Adrenal gland (tissue), 12 donors: ENCODE results near the gene MBNL3. TPM values are rescaled to one million over a fixed set of nuclear protein-coding genes. Genes with fewer than 3 reads are reported as not detected.

Experiments
- DNase-seq, 7 donors: peaks; one replicate each; pipeline ENCODE4 v3.0.0-alpha.2; 2019 to 2020
- H3K27ac ChIP-seq, 5 donors: fragments of 200-600 bp; sonication (generic) in 4 of 5; 1 replicate in 3 of 5; 2 replicates in 2 of 5; pipeline versions ENCODE4 v1.5.1 to v1.8.0; 2016 to 2020; ENCODE audit warnings: mild to moderate bottlenecking in 1 of 5
- H3K27me3 ChIP-seq: fragments of 200-600 bp; 2 replicates; pipeline ENCODE4 v1.8.0; 2021
- H3K36me3 ChIP-seq, 2 donors: fragments of 200-600 bp; replicated peaks in 1 of 2; 1 replicate in 1 of 2; 2 replicates in 1 of 2; pipeline versions ENCODE4 v1.5.1 to v1.8.0; 2018 to 2022
- H3K4me1 ChIP-seq, 2 donors: fragments of 200-600 bp; replicated peaks in 1 of 2; 1 replicate in 1 of 2; 2 replicates in 1 of 2; pipeline versions ENCODE4 v1.5.1 to v1.8.0; 2018 to 2021
- H3K4me3 ChIP-seq, 4 donors: fragments of 200-600 bp; sonication (generic) in 3 of 4; one replicate each; pipeline ENCODE4 v1.5.1; 2016 to 2018
- H3K9me3 ChIP-seq, 3 donors: fragments of 200-600 bp; sonication (generic) in 1 of 3; replicated peaks in 1 of 3; 1 replicate in 2 of 3; 2 replicates in 1 of 3; pipeline versions ENCODE4 v1.5.1 to v1.8.0; 2016 to 2021
- CTCF ChIP-seq, 6 experiments: fragments of 450-650 bp in 4 of 6; fragments of 200-600 bp in 2 of 6; sonication (generic) in 1 of 6; IDR thresholded peaks; 1 replicate in 5 of 6; 2 replicates in 1 of 6; pipeline versions ENCODE4 v1.5.1 to v1.8.0; 2016 to 2021; ENCODE audit warnings: antibody characterized with exemption in 6 of 6, mild to moderate bottlenecking in 2 of 6, moderate library complexity in 1 of 6
- POLR2A ChIP-seq, 2 donors: fragments of 450-650 bp; IDR thresholded peaks; one replicate each; pipeline ENCODE4 v1.6.1; 2017; ENCODE audit warnings: antibody characterized with exemption in 2 of 2, mild to moderate bottlenecking in 2 of 2, moderate library complexity in 1 of 2
- WGBS, 4 donors: extraction: QIAGEN DNeasy Blood & Tissue Kit in 2 of 4; methylation state at CpG; one replicate each; pipeline versions ENCODE4 v1.1.5 to v1.1.7; 2013 to 2017; 5-methylcytosine and 5-hydroxymethylcytosine counted together
- intact Hi-C, 2 donors: fragments of 100-400 bp; cut with DNase I; formaldehyde crosslinking; loops; one replicate each; pipeline versions ENCODE4 v1.14.1 to v1.15.0; 2022 to 2023
- polyA plus RNA-seq, 3 donors: library from polyadenylated mRNA; stranded (reverse); fragments of 200-250 nt in 2 of 3; fragments of 350-450 nt in 1 of 3; fragmentation: Illumina TruSeq in 1 of 3; extraction: RNeasy Lipid Tissue Mini Kit (QIAGEN cat#74804) in 1 of 3; gene quantifications; one replicate each; pipeline ENCODE4 v1.2.3, GENCODE V29; 2013 to 2014
- total RNA-seq, 9 donors: library from RNA; depleted of rRNA in 4 of 9; stranded (reverse); fragments of >200 nt in 4 of 9; fragments of 120-200 nt in 1 of 9; fragmentation: NEBNext Ultra II Directional in 1 of 9; extraction: Animal tissue kit (Norgen Biotek cat#: 25700) in 1 of 9; gene quantifications; one replicate each; pipeline versions ENCODE4 v1.1.0 to v1.2.4, GENCODE V29; 2013 to 2023
- donor health status: healthy with polysubstance abuse.
- donor health status: Bipolar disorder and iron deficiency.
- donor health status: DM: yes; HTN: yes; CAD: no.
- donor health status: DM: no; HTN: no; CAD: no.
- donor health status: DM: no; HTN: no; CAD: no.
- donor health status: DM: yes; HTN: yes; CAD: no.

The MBNL3 gene
- total and polyA plus RNA-seq, 12 donors: 2.4 to 166 (median 53.2) TPM

GRCh38 chrX:132393085-132393484 is 95.8 kb downstream of the MBNL3 start:
- Histone ChIP-seq H3K9me3 (no peaks in the 10 kb centered on the region), H3K27ac (no peak overlapping the region), H3K4me1 (peaks cover 0 to 4% of the 10 kb centered on the region in 2 donors), H3K27me3 (peaks cover 3% of the 10 kb centered on the region), H3K36me3 (no peaks in the 10 kb centered on the region), H3K4me3 (no peak overlapping the region)
- no peak for TF ChIP-seq CTCF (IDR thresholded peaks at IDR 0.05)
- TF ChIP-seq POLR2A (IDR thresholded peaks at IDR 0.05): no peak
- intact Hi-C loops: no loop called here
- no peak for DNase-seq

GRCh38 chrX:132390792-132391191 is 98.0 kb downstream of the MBNL3 start:
- no peak for DNase-seq
- no peak overlapping the region for H3K4me3 ChIP-seq
- H3K36me3 ChIP-seq: no peaks in the 10 kb centered on the region
- no peaks in the 10 kb centered on the region for H3K9me3 ChIP-seq
- WGBS, 4 donors: 74 to 96% (median 82%) methylated on average over 9 of the region's 9 CpGs
- intact Hi-C loops: no loop called here
- TF ChIP-seq POLR2A (IDR thresholded peaks at IDR 0.05) (no peak), CTCF (IDR thresholded peaks at IDR 0.05) (no peak)
- H3K27me3 ChIP-seq: peaks cover 3% of the 10 kb centered on the region
- peaks cover 0 to 4% of the 10 kb centered on the region in 2 donors for H3K4me1 ChIP-seq
- no peak overlapping the region for H3K27ac ChIP-seq

- WGBS, 4 donors: 62 to 71% (median 69%) methylated on average over 2 of the region's 2 CpGs
- Histone ChIP-seq H3K4me3 (no peak overlapping the region), H3K27me3 (peaks cover 3% of the 10 kb centered on the region), H3K27ac (peak overlapping the region in 3 of 5 donors; percentile 22 to 52 (median 34)), H3K36me3 (no peaks in the 10 kb centered on the region), H3K9me3 (no peaks in the 10 kb centered on the region), H3K4me1 (peaks cover 0 to 4% of the 10 kb centered on the region in 2 donors)
- TF ChIP-seq POLR2A (IDR thresholded peaks at IDR 0.05): no peak
- no peak for TF ChIP-seq CTCF (IDR thresholded peaks at IDR 0.05)
- intact Hi-C loops: no loop called here
- no peak for DNase-seq
Observed at GRCh38 chrX:132389480-132389879, 99.4 kb downstream of the MBNL3 start.

GRCh38 chrX:132388371-132388770 is 100.5 kb downstream of the MBNL3 start:
- Histone ChIP-seq H3K27me3 (peaks cover 3% of the 10 kb centered on the region), H3K9me3 (no peaks in the 10 kb centered on the region), H3K36me3 (no peaks in the 10 kb centered on the region), H3K4me3 (no peak overlapping the region), H3K27ac (peak overlapping the region in 1 of 5 donors; percentile 4), H3K4me1 (peaks cover 0 to 4% of the 10 kb centered on the region in 2 donors)
- intact Hi-C loops: no loop called here
- WGBS, 4 donors: 68 to 76% (median 74%) methylated on average over 3 of the region's 3 CpGs
- DNase-seq: no peak
- TF ChIP-seq POLR2A (IDR thresholded peaks at IDR 0.05): no peak
- TF ChIP-seq CTCF (IDR thresholded peaks at IDR 0.05): no peak
